Measurements from ENCODE around the gene OSBPL1A. TPM values are rescaled to one million over a fixed set of nuclear protein-coding genes. Genes with fewer than 3 reads are reported as not detected.

Gene OSBPL1A
- total and polyA plus RNA-seq, 7 donors, result 15.2 to 110 (median 71.3) TPM

GRCh38 chr18:24372279-24372872 is 25.2 kb downstream of the OSBPL1A start:
- Histone ChIP-seq H3K9me3 (no peaks in the 10 kb centered on the region), H3K27me3 (no peaks in the 10 kb centered on the region), H3K36me3 (peaks cover 0 to 5% (median 2%) of the 10 kb centered on the region in 4 donors), H3K27ac (no peak overlapping the region), H3K4me3 (no peak overlapping the region), H3K4me1 (no peaks in the 10 kb centered on the region)
- no peak for DNase-seq
- TF ChIP-seq POLR2A (IDR thresholded peaks at IDR 0.05) (no peak), EP300 (IDR thresholded peaks at IDR 0.05) (no peak), POLR2AphosphoS5 (IDR thresholded peaks at IDR 0.05) (no peak)
- TF ChIP-seq, protein P1, sequence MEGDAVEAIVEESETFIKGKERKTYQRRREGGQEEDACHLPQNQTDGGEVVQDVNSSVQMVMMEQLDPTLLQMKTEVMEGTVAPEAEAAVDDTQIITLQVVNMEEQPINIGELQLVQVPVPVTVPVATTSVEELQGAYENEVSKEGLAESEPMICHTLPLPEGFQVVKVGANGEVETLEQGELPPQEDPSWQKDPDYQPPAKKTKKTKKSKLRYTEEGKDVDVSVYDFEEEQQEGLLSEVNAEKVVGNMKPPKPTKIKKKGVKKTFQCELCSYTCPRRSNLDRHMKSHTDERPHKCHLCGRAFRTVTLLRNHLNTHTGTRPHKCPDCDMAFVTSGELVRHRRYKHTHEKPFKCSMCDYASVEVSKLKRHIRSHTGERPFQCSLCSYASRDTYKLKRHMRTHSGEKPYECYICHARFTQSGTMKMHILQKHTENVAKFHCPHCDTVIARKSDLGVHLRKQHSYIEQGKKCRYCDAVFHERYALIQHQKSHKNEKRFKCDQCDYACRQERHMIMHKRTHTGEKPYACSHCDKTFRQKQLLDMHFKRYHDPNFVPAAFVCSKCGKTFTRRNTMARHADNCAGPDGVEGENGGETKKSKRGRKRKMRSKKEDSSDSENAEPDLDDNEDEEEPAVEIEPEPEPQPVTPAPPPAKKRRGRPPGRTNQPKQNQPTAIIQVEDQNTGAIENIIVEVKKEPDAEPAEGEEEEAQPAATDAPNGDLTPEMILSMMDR (IDR thresholded peaks at IDR 0.05), result no peak
- intact Hi-C loops (cut with DNase I), result no loop called here
- 91 to 95% methylated on average over 5 of the region's 5 CpGs for WGBS, 2 donors

GRCh38 chr18:24370120-24370519 is 27.5 kb downstream of the OSBPL1A start:
- Histone ChIP-seq H3K27ac (no peak overlapping the region), H3K9me3 (no peaks in the 10 kb centered on the region), H3K4me3 (no peak overlapping the region), H3K27me3 (no peaks in the 10 kb centered on the region), H3K36me3 (peaks cover 0 to 8% (median 0%) of the 10 kb centered on the region in 4 donors), H3K4me1 (no peaks in the 10 kb centered on the region)
- TF ChIP-seq EP300 (IDR thresholded peaks at IDR 0.05) (no peak), POLR2AphosphoS5 (IDR thresholded peaks at IDR 0.05) (no peak), POLR2A (IDR thresholded peaks at IDR 0.05) (no peak)
- TF ChIP-seq, protein P1 (IDR thresholded peaks at IDR 0.05), result no peak
- intact Hi-C loops (cut with DNase I), result no loop called here
- 89 to 95% methylated on average over 4 of the region's 4 CpGs for WGBS, 2 donors
- DNase-seq, result no peak

DNA sequence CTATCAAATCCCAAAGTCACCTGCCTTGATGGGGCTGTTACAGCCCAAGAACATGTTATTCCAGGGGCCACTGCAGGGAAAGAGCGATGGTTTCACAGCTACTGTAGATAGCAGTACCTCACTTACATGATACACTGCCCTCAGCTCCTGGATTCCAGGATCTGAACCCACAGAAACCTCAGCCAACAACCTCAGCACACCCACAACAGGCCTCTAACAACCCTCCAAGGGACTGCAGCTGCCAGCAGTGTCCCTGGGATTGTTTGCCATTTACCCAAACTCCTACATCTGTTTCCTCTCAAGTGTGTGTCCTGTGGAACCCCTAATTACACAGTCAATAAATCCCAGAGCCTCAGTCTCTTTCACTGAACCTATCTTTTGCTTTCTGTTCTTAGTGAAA is 28.2 kb downstream of the OSBPL1A start:
- intact Hi-C loops (cut with DNase I), result no loop called here

DNA sequence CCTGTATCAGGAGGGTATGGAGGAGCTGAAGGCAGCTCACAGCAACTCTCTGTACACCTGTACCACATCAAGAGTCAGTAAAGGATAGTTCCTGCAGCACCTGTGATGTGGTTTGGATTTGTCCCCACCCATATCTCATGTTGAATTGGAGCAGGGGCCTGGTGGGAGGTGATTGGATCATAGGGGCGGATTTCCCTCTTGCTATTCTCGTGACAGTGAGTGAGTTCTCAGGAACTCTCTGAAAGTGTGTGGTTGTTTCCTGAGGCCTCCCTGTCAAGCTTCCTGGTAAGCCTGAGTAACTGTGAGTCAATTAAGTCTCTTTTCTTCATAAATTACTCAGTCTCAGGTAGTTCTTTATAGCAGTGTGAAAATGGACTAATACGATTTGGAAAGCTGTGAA is 28.9 kb downstream of the OSBPL1A start:
- no peak overlapping the region for H3K4me3 ChIP-seq
- 68 to 85% methylated on average over 3 of the region's 3 CpGs for WGBS, 2 donors
- no peak for TF ChIP-seq EP300 (IDR thresholded peaks at IDR 0.05)
- TF ChIP-seq POLR2AphosphoS5 (IDR thresholded peaks at IDR 0.05), result no peak
- TF ChIP-seq, protein P1 (IDR thresholded peaks at IDR 0.05), result no peak
- TF ChIP-seq POLR2A (IDR thresholded peaks at IDR 0.05), result no peak
- intact Hi-C loops (cut with DNase I), result no loop called here
- H3K27ac ChIP-seq, result no peak overlapping the region
- no peaks in the 10 kb centered on the region for H3K4me1 ChIP-seq
- H3K27me3 ChIP-seq, result no peaks in the 10 kb centered on the region
- no peak for DNase-seq
- H3K9me3 ChIP-seq, result no peaks in the 10 kb centered on the region
- peaks cover 0 to 3% (median 0%) of the 10 kb centered on the region in 4 donors for H3K36me3 ChIP-seq

More for the DNA sequence above, 28.2 kb downstream of the OSBPL1A start:
- Histone ChIP-seq H3K9me3 (no peaks in the 10 kb centered on the region), H3K36me3 (peaks cover 0 to 3% (median 0%) of the 10 kb centered on the region in 4 donors), H3K27ac (no peak overlapping the region), H3K4me1 (no peaks in the 10 kb centered on the region), H3K27me3 (no peaks in the 10 kb centered on the region), H3K4me3 (no peak overlapping the region)
- 85 to 95% methylated on average over 1 of the region's 1 CpG for WGBS, 2 donors
- no peak for DNase-seq
- no peak for TF ChIP-seq POLR2AphosphoS5 (IDR thresholded peaks at IDR 0.05)
- TF ChIP-seq POLR2A (IDR thresholded peaks at IDR 0.05), result no peak
- TF ChIP-seq, protein P1 (IDR thresholded peaks at IDR 0.05), result no peak
- TF ChIP-seq EP300 (IDR thresholded peaks at IDR 0.05), result no peak

GRCh38 chr18:24366328-24366727 is 31.3 kb downstream of the OSBPL1A start:
- Histone ChIP-seq H3K9me3 (no peaks in the 10 kb centered on the region), H3K36me3 (peaks cover 0 to 3% (median 0%) of the 10 kb centered on the region in 4 donors), H3K4me1 (no peaks in the 10 kb centered on the region), H3K27me3 (no peaks in the 10 kb centered on the region), H3K27ac (no peak overlapping the region), H3K4me3 (no peak overlapping the region)
- intact Hi-C loops (cut with DNase I), result no loop called here
- DNase-seq, result no peak
- TF ChIP-seq POLR2AphosphoS5 (IDR thresholded peaks at IDR 0.05) (no peak), EP300 (IDR thresholded peaks at IDR 0.05) (no peak), POLR2A (IDR thresholded peaks at IDR 0.05) (no peak)
- TF ChIP-seq, protein P1 (IDR thresholded peaks at IDR 0.05), result no peak
- WGBS, 2 donors, result 93 to 97% methylated on average over 3 of the region's 3 CpGs
